ENCODE results near the gene HECTD1. TPM values are rescaled to one million over a fixed set of nuclear protein-coding genes. Genes with fewer than 3 reads are reported as not detected.
"Not testable (repeated sequence)": the region's sequence is repeated elsewhere in the genome, so short reads cannot be mapped to it uniquely, and the experiment has no call there.

The HECTD1 gene
- total RNA-seq, 1 donor from 2014 or later, result 163 TPM

- H3K36me3 Mint-ChIP-seq (ENCODE audit: insufficient read depth), result peaks cover 2% of the 10 kb centered on the region
- no peak overlapping the region for H3K4me3 Mint-ChIP-seq (ENCODE audit: low read depth)
- H3K27ac Mint-ChIP-seq, result no peak overlapping the region
- DNase-seq (ENCODE audit: low spot score, unreplicated experiment), result no peak
- no peak for TF ChIP-seq CTCF (IDR thresholded peaks at IDR 0.05; ENCODE audit: unreplicated experiment)
- H3K27me3 Mint-ChIP-seq, result no peaks in the 10 kb centered on the region
- peaks cover 6% of the 10 kb centered on the region for H3K4me1 Mint-ChIP-seq (ENCODE audit: low read depth)
- no peaks in the 10 kb centered on the region for H3K9me3 Mint-ChIP-seq (ENCODE audit: low read depth)
Measured at GRCh38 chr14:31090883-31091764, 116.5 kb downstream of the HECTD1 start.

- H3K36me3 Mint-ChIP-seq (ENCODE audit: insufficient read depth); H3K9me3 Mint-ChIP-seq (ENCODE audit: low read depth); H3K4me3 Mint-ChIP-seq (ENCODE audit: low read depth); DNase-seq (ENCODE audit: low spot score, unreplicated experiment); H3K27me3 Mint-ChIP-seq; H3K27ac Mint-ChIP-seq; H3K4me1 Mint-ChIP-seq (ENCODE audit: low read depth): not testable (repeated sequence)
Measured at GRCh38 chr14:31086466-31086865, 121.1 kb downstream of the HECTD1 start.

- Mint-ChIP-seq H3K27ac (no peak overlapping the region), H3K27me3 (no peaks in the 10 kb centered on the region), H3K4me1 (ENCODE audit: low read depth) (peaks cover 4% of the 10 kb centered on the region), H3K9me3 (ENCODE audit: low read depth) (no peaks in the 10 kb centered on the region), H3K4me3 (ENCODE audit: low read depth) (no peak overlapping the region), H3K36me3 (ENCODE audit: insufficient read depth) (no peaks in the 10 kb centered on the region)
- no peak for DNase-seq (ENCODE audit: low spot score, unreplicated experiment)
- TF ChIP-seq CTCF (IDR thresholded peaks at IDR 0.05; ENCODE audit: unreplicated experiment), result no peak
Measured at GRCh38 chr14:31085027-31085426, 122.6 kb downstream of the HECTD1 start.

DNA sequence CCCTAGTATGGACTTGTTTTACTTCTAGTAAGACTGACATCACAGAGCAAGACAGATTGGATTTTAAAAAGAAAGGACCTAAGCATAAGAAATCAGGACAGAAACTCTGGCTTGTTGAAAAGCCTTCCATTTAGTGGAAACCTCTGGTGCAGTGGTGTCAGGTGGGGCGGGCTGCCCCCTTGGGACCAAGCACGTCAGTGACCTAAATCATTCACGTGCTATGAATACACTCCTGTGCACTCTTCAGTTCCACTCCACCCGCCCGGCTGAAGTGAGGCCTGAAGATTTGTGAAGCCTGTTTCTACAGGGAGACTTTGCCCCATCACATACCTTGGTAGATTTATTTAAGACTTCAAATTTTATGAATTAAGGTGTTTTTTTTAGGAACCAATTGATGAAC lies 123.2 kb downstream of the HECTD1 start:
- Mint-ChIP-seq H3K9me3 (ENCODE audit: low read depth) (no peaks in the 10 kb centered on the region), H3K27me3 (no peaks in the 10 kb centered on the region), H3K4me1 (ENCODE audit: low read depth) (peaks cover 4% of the 10 kb centered on the region), H3K27ac (peak overlapping the region; percentile 77), H3K36me3 (ENCODE audit: insufficient read depth) (no peaks in the 10 kb centered on the region), H3K4me3 (ENCODE audit: low read depth) (no peak overlapping the region)
- no peak for DNase-seq (ENCODE audit: low spot score, unreplicated experiment)
- peak; percentile 18 for TF ChIP-seq CTCF (IDR thresholded peaks at IDR 0.05; ENCODE audit: unreplicated experiment)

GRCh38 chr14:31083781-31084180 lies 123.8 kb downstream of the HECTD1 start:
- H3K4me1 Mint-ChIP-seq (ENCODE audit: low read depth), result peaks cover 4% of the 10 kb centered on the region
- no peak overlapping the region for H3K4me3 Mint-ChIP-seq (ENCODE audit: low read depth)
- TF ChIP-seq CTCF (IDR thresholded peaks at IDR 0.05; ENCODE audit: unreplicated experiment), result no peak
- H3K9me3 Mint-ChIP-seq (ENCODE audit: low read depth), result no peaks in the 10 kb centered on the region
- no peaks in the 10 kb centered on the region for H3K27me3 Mint-ChIP-seq
- DNase-seq (ENCODE audit: low spot score, unreplicated experiment), result no peak
- no peaks in the 10 kb centered on the region for H3K36me3 Mint-ChIP-seq (ENCODE audit: insufficient read depth)
- H3K27ac Mint-ChIP-seq, result no peak overlapping the region

GRCh38 chr14:31080484-31080883 lies 127.1 kb downstream of the HECTD1 start:
- Mint-ChIP-seq H3K4me1 (ENCODE audit: low read depth) (peaks cover 4% of the 10 kb centered on the region), H3K9me3 (ENCODE audit: low read depth) (peaks cover 7% of the 10 kb centered on the region), H3K36me3 (ENCODE audit: insufficient read depth) (peaks cover 10% of the 10 kb centered on the region), H3K27me3 (no peaks in the 10 kb centered on the region), H3K27ac (no peak overlapping the region), H3K4me3 (ENCODE audit: low read depth) (no peak overlapping the region)
- TF ChIP-seq CTCF (IDR thresholded peaks at IDR 0.05; ENCODE audit: unreplicated experiment), result no peak
- no peak for DNase-seq (ENCODE audit: low spot score, unreplicated experiment)
